Activated T-cell treated with anti-CD3 and anti-CD28 coated beads for 1 hour (primary cell): ENCODE data around the gene VWA2.

Experiments used
- DNase-seq: peaks from one replicate; pipeline ENCODE4 v3.0.0-alpha.2; 2020; ENCODE audit warnings: low read depth

VWA2 gene

DNA sequence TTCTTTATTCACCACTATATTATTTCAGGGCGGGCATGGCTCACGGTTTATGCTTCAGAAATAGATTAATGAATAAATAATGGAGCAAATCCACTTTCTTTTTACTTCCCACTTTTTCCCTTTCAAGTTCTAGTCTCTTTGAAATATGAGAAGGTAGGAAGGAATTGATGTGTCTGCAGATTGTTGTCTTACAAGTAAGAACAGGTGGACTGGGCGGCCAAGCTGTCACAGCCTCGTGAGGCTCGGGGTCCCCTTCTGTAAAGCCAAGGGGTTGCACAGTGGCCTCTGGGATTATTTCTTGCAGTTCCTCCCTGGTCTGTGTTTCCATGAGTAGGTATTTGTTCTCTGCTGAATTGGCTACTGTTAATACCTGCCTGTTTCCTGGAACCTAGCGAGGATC is 11.2 kb downstream of the VWA2 start:
- DNase-seq = no peak

DNA sequence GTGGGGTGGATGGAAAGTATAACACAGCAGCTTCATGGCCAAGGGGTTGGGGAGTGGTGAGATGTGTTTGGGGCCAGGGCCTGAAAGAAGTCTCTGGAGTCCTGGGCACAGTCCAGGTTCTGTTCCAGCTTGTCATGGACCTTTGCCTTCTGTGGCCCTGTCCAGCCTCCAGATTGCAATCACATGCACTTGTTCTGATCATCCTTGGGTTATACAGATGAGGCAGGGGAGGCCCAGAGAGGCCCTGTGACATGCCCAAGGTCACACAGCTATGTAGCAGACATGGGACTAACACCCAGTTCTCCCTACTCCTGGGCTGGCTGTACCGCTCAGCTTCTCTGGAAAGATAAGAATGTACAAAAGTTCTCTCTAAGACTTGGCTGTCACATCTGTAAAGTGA is 11.7 kb downstream of the VWA2 start:
- no peak for DNase-seq

DNA sequence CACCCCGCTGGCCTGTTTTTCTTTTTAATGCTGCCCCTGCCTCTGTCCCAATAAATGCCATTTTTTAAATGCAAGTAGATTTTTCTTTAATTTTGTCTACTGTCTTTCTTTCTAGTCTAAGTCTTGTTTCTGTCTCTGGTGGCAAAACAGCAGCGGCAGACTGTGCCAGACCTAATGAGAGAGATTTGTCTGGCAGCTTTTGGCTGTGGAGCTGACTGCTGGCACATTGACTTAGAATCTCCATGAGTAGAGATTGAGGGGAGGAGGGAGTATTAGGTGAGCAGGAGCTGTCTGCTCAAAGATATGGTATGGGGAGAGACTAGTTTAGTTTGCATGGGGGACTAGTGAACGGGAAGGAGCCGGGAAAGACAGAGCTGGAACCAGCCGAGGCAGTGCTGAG is 13.0 kb downstream of the VWA2 start:
- DNase-seq = no peak

GRCh38 chr10:114252883-114253282 is 13.8 kb downstream of the VWA2 start:
- DNase-seq = no peak

- no peak for DNase-seq
Observed at GRCh38 chr10:114255227-114255626, 16.2 kb downstream of the VWA2 start.

DNA sequence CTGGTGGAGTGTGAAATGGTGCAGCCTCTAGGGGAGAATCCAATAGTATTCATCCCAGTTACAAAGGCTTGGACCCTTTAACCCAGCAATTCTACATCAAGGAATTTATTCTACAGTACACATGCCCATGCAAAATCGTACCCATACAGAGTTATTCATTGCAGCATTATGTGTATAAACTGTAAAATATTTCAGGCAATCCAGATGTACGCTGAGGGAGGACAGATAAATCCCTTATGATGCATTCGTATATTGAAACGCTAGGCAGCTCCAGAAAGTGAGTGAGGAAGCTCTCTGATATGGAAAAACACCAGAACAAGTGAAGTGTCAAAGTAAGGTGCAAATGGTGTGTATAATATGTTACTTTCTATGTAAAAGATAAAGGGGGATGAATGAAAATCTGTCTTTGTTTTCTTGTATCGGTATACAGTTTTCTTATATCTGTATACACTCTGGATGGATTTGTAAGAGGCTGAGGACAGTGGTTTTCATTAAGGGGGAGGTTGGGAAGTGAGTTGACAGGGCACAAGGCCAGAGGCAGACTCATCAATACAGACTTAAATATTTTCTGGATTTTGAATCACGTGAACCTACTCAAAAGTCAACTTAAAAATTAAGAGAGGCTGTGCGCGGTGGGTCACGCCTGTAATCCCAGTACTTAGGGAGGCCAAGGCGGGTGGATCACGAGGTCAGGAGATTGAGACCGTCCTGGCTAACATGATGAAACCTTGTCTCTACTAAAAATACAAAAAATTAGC is 17.1 kb downstream of the VWA2 start:
- no peak for DNase-seq

DNA sequence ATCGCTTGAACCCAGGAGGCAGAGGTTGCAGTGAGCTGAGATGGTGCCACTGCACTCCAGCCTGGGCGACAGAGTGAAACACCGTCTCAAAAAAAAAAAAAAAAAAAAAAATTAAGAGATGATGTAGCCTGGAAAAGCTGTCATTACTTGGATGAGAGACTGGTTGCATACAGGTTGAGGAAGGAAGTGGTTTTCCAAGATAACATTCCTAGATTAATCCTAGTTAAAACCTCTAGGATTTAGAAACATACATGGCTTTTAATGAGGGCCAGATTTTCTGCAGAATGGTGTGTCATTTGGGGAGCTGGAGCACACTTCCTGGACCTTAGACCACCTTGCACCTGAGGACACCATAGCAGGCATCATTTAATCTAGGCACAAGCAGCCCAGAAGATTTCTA is 17.8 kb downstream of the VWA2 start:
- DNase-seq = no peak

DNA sequence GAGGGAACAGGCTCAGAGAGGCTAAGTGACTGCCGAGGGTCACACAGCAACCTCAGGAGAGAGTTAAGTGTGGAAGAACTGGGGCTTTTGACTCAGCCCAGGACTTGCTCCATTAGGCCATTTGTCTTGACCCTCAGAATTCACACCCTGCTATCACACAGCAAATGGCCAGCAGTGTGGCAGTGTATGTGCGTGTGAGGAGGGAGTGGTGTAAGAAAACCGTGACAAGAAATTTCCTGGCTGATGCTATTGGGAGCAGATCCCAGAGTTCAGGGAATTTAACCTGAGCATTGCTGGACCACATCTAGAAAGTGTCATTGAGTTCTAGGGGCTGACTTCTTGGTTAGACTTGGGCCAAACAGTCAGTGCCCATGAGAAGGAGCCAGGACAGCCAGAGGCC is 18.4 kb downstream of the VWA2 start:
- no peak for DNase-seq

- DNase-seq = no peak
Observed at GRCh38 chr10:114258274-114258840, 19.3 kb downstream of the VWA2 start.

GRCh38 chr10:114259824-114260223 is 20.8 kb downstream of the VWA2 start:
- no peak for DNase-seq

- no peak for DNase-seq
Observed at GRCh38 chr10:114260366-114260765, 21.3 kb downstream of the VWA2 start.

GRCh38 chr10:114261076-114261475 is 22.0 kb downstream of the VWA2 start:
- DNase-seq = no peak

GRCh38 chr10:114262496-114262895 is 23.4 kb downstream of the VWA2 start:
- DNase-seq = no peak

DNA sequence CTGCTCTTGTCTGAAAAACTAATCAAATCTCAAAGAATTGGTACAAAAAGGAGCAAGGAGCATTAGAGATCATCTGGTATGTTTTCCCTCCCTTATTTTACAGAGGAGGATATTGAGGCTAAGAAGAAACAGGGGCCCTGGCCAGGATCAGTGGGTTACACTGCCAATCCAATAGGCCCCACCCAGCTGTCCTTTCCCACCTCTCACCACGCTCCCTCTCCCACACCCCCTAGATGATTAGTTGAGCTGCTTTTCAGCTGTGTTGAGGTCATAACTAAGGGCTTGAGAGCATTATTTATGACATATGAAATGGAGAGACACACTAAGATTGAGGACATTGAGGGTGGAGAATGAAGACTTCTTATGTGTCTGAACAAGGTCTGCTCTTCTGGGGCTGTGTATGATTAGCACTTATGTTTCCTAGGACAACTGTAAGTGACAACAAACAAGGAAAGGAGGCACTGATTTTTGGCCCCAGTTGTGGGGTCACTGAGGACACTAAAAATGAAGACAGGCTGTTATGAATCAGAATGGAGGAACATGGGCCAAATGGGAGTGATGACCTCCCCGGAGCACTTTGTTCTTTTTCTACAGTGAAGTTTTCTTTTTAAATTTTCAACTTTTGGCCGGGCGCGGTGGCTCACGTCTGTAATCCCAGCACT is 26.5 kb downstream of the VWA2 start:
- no peak for DNase-seq

DNA sequence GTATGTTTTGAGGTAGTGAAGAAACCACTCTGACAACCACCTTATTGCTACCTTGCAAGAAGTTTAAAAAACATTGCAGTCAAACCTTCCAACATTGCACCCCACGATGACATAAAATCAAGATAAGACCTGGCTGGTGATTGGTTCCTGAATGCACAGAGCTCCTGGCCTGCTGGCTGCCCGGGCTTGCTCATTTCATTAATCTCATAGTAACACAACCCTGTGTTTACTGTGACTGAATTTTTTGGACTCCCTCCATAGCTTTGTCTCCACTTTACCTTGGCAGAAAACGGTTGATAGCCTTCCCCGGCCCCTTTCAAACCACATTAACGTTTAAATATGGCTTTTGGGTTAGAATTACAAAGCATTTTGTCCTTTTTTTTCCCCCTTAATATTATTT is 27.5 kb downstream of the VWA2 start:
- DNase-seq = no peak

GRCh38 chr10:114271075-114271778 is 32.2 kb downstream of the VWA2 start:
- no peak for DNase-seq

GRCh38 chr10:114271779-114272167 is 32.7 kb downstream of the VWA2 start:
- no peak for DNase-seq

DNA sequence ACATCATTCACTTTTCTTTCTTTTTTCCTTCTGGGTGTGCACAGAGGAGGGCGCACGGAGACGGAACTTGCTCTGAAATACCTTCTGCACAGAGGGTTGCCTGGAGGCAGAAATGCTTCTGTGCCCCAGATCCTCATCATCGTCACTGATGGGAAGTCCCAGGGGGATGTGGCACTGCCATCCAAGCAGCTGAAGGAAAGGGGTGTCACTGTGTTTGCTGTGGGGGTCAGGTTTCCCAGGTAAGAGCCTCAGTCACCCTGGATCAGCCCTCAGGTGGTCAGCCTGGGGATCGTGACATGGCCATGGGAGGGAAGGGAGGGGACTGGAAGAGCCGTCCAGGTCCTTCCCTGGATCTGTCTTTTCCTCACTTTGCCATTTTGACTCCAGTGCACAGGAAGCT is 33.6 kb downstream of the VWA2 start:
- DNase-seq = no peak

GRCh38 chr10:114273910-114274309 is 34.9 kb downstream of the VWA2 start:
- no peak for DNase-seq

DNA sequence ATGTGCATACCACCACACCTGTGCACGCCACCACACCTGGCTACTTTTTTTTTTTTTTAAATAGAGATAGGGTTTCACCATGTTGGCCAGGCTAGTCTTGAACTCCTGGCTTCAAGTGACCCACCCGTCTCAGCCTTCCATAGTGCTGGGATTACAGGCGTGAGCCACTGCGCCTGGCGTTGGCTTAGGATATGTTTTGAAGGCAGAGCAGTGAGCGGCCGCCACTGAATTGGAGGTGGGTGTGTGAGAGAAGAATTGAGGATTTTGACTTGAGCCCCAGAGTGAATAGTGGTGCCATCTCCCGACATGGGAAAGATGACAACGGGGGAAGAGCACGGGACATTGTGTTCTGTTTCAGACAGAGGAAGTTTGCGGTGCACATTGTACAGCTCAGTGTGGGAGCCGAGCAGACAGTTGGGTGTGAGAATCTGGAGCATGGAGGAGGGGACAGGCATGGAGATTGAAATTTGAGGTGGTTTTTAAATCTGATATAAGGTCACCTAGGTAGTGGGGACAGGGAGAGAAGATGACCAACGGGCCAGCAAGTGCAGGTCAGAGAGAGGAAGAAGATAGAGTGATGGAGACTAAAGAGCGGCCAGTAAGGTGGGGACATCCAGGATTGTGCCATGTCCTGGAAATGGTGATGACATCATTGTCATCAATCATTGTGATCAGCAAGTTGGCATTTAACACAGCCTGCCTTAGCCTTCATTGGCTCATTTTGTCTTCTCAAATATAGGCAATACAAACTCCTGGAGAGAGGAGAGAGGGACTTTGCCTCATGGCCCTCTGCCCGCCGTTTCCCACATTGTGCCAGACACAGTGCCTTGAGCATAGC is 35.8 kb downstream of the VWA2 start:
- DNase-seq = no peak

DNA sequence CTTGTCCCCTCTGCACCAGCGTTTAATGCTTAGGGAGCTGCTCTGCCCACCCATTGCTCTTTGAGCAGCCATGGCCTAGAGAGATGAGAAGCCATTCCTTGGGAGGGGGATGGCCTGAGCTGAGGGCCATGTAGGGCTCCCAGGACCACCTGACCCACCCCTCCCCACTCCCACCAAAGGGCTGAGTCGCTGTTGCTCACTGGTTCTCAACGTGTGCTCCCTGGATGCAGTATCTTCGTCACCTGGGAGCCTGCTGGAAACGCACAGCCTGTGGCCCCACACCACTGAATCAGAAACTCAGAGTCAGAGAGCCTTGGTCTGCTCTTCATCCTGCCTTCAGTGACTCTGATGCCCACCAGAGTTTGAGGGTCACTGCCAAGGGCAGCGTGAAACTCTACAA is 37.0 kb downstream of the VWA2 start:
- no peak for DNase-seq

DNA sequence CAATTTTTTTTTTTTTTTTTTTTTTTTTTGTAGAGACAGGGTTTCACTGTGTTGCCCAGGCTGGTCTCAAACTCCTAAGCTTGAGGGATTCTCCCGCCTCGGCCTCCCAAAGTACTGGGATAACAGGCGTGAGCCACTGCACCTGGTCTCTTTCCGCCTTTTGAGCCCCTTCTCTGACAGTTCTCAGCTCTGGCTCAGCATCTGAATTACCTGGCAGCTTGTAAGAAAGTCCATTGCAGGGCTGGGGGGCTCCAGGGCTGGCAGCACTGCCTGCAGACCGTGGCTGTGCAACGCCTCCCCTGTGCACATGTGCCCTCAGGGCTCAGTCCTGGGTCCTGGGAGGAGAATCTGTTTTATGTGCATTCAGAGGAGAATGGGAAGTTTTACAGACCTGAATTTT is 37.6 kb downstream of the VWA2 start:
- no peak for DNase-seq
